T-helper 17 cell (primary cell): ENCODE results near the gene TMEM79. TPM values are rescaled to one million over a fixed set of nuclear protein-coding genes. Genes with fewer than 3 reads are reported as not detected.

ENCODE experiments used
- ATAC-seq: fragments of 150-1000 bp; cut with Tn5 transposase; 2 replicates; pipeline ENCODE4 v1.10.0; 2021; ENCODE audit warnings: mild to moderate bottlenecking, moderate library complexity
- DNase-seq, 3 donors: peaks; one replicate each; pipeline versions ENCODE4 v3.0.0 to v3.0.0-alpha.2; 2020 to 2021
- H3K9me3 ChIP-seq: one replicate; pipeline ENCODE4 v1.7.0; 2013; ENCODE audit warnings: low read length, mild to moderate bottlenecking; ENCODE audit not compliant: control insufficient read depth, poor library complexity, severe bottlenecking
- H3K27ac Mint-ChIP-seq: one replicate; pipeline ENCODE4 v1.8.0; 2022; ENCODE audit warnings: mild to moderate bottlenecking, moderate library complexity, mixed read lengths
- H3K27me3 Mint-ChIP-seq: one replicate; pipeline ENCODE4 v1.8.0; 2022; ENCODE audit warnings: mixed read lengths
- H3K36me3 Mint-ChIP-seq: one replicate; pipeline ENCODE4 v1.8.0; 2022; ENCODE audit warnings: low read depth, mixed read lengths
- H3K4me1 Mint-ChIP-seq: one replicate; pipeline ENCODE4 v1.8.0; 2022; ENCODE audit warnings: mild to moderate bottlenecking, mixed read lengths
- H3K4me3 Mint-ChIP-seq: one replicate; pipeline ENCODE4 v1.8.0; 2022; ENCODE audit warnings: mild to moderate bottlenecking, moderate library complexity, mixed read lengths
- total RNA-seq, 4 donors: library from RNA in 2 of 4; stranded (reverse) in 2 of 4; gene quantifications; one replicate each; pipeline ENCODE4 v1.2.3 and lab custom pipeline; 2022 to 2026

The TMEM79 gene, protein sequence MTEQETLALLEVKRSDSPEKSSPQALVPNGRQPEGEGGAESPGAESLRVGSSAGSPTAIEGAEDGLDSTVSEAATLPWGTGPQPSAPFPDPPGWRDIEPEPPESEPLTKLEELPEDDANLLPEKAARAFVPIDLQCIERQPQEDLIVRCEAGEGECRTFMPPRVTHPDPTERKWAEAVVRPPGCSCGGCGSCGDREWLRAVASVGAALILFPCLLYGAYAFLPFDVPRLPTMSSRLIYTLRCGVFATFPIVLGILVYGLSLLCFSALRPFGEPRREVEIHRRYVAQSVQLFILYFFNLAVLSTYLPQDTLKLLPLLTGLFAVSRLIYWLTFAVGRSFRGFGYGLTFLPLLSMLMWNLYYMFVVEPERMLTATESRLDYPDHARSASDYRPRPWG
- total RNA-seq (1 to 10 TPM; 3.2 to 3.5 TPM), total RNA-seq (lab: John Stamatoyannopoulos, UW) (4.2 to 10.4 reads per million in 2 donors)

DNA sequence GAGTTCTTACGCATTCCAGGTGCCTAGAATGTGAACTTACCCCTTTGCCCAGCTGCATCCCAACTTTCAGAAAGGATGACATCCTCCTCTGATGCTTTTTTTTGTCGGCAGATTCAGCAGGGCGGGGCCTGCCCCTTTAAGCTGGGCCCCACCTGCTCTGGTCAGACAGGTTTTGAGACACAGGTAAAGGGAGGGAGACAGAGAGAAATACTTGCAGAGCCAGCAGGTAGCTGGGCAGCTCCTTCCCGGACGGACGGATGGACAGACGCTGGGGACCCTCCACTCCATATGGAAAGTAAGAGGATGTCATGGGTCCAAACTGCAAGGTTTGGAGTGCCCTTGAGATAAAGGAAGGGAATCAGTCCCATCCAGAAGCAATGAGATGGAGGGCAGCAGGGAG is at the start of gene TMEM79:
Gene TMEM79 (plus strand): TSS at position 214 of the 400 bp plus-strand sequence. CDS start 902 bp downstream, outside the sequence.
- no peaks in the 10 kb centered on the region for H3K27me3 Mint-ChIP-seq
- no peaks in the 10 kb centered on the region for H3K36me3 Mint-ChIP-seq
- ATAC-seq (no peak), DNase-seq (no peak)
- no peaks in the 10 kb centered on the region for H3K9me3 ChIP-seq
- peaks cover 33% of the 10 kb centered on the region for H3K4me1 Mint-ChIP-seq
- peak within 1 kb of the TSS; percentile 96 for H3K27ac Mint-ChIP-seq
- peak within 1 kb of the TSS; percentile 98 for H3K4me3 Mint-ChIP-seq

DNA sequence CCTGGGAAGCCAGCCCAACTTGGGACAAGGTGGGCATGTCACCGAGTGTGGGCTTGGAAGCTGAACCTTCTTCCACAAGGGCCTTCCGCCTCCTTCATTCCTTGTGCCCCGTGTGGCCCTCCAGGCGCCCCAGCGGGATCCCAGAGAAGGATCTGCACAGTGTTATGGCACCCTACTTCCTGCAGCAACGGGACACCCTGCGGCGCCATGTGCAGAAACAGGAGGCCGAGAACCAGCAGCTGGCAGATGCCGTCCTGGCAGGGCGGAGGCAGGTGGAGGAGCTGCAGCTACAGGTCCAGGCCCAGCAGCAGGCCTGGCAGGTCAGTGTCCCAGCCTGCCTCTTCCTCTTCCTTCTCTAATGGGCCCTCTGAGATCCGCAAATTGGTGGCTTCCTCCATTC is 48.0 kb upstream of the TMEM79 start:
- DNase-seq (no peak), ATAC-seq (no peak)
- peaks cover 7% of the 10 kb centered on the region for H3K4me1 Mint-ChIP-seq
- no peaks in the 10 kb centered on the region for H3K27me3 Mint-ChIP-seq
- no peaks in the 10 kb centered on the region for H3K9me3 ChIP-seq
- H3K4me3 Mint-ChIP-seq, result no peak overlapping the region
- no peak overlapping the region for H3K27ac Mint-ChIP-seq
- peaks cover 8% of the 10 kb centered on the region for H3K36me3 Mint-ChIP-seq

- H3K27ac Mint-ChIP-seq, result no peak overlapping the region
- ATAC-seq (no peak), DNase-seq (no peak)
- H3K4me3 Mint-ChIP-seq, result no peak overlapping the region
- no peaks in the 10 kb centered on the region for H3K27me3 Mint-ChIP-seq
- no peaks in the 10 kb centered on the region for H3K9me3 ChIP-seq
- H3K36me3 Mint-ChIP-seq, result peaks cover 8% of the 10 kb centered on the region
- peaks cover 7% of the 10 kb centered on the region for H3K4me1 Mint-ChIP-seq
Measured at GRCh38 chr1:156238248-156238647, 45.9 kb upstream of the TMEM79 start.

DNA sequence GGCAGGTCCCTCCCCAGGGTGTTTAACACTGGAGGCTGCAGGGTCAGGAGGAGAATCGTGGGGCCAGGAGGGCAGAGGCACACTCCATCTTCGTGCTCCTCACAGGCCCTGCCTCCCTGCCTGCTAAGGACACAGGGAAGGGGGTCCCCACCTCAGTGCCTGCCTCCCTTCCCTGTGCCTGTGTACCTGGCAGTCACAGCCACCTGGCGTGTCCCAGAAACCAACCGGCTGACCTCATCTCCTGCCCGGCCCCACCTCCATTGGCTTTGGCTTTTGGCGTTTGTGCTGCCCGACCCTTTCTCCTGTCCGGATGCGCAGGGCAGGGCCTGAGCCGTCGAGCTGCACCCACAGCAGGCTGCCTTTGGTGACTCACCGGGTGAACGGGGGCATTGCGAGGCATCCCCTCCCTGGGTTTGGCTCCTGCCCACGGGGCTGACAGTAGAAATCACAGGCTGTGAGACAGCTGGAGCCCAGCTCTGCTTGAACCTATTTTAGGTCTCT is 42.8 kb upstream of the TMEM79 start:
- no peaks in the 10 kb centered on the region for H3K9me3 ChIP-seq
- Mint-ChIP-seq H3K36me3 (peaks cover 8% of the 10 kb centered on the region), H3K4me1 (peaks cover 18% of the 10 kb centered on the region), H3K27me3 (no peaks in the 10 kb centered on the region), H3K4me3 (no peak overlapping the region), H3K27ac (no peak overlapping the region)
- no peak for DNase-seq
- ATAC-seq, result no peak

DNA sequence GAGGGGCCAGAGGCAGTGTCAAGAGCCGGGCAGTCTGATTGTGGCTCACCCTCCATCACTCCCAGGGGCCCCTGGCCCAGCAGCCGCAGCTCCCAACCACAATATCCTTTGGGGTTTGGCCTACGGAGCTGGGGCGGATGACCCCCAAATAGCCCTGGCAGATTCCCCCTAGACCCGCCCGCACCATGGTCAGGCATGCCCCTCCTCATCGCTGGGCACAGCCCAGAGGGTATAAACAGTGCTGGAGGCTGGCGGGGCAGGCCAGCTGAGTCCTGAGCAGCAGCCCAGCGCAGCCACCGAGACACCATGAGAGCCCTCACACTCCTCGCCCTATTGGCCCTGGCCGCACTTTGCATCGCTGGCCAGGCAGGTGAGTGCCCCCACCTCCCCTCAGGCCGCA is 42.2 kb upstream of the TMEM79 start, which contains the start of gene BGLAP:
Gene BGLAP (plus strand): TSS at position 259 of the 400 bp plus-strand sequence. CDS start 48 bp downstream, at position 307.
- ATAC-seq (no peak), DNase-seq (no peak)
- peaks cover 7% of the 10 kb centered on the region for H3K36me3 Mint-ChIP-seq
- H3K4me1 Mint-ChIP-seq, result peaks cover 19% of the 10 kb centered on the region
- H3K27ac Mint-ChIP-seq, result peak within 1 kb of the TSS; percentile 27
- H3K27me3 Mint-ChIP-seq, result no peaks in the 10 kb centered on the region
- peak within 1 kb of the TSS; percentile 25 for H3K4me3 Mint-ChIP-seq
- H3K9me3 ChIP-seq, result no peaks in the 10 kb centered on the region

- Mint-ChIP-seq H3K27me3 (no peaks in the 10 kb centered on the region), H3K27ac (peak overlapping the region; percentile 27)
Measured at GRCh38 chr1:156242738-156243137, 41.4 kb upstream of the TMEM79 start.

GRCh38 chr1:156244126-156244525 is 40.0 kb upstream of the TMEM79 start:
- DNase-seq (no peak), ATAC-seq (no peak)
- Mint-ChIP-seq H3K36me3 (peaks cover 4% of the 10 kb centered on the region), H3K4me3 (peak overlapping the region; percentile 90), H3K27me3 (no peaks in the 10 kb centered on the region), H3K4me1 (peaks cover 19% of the 10 kb centered on the region), H3K27ac (no peak overlapping the region)
- no peaks in the 10 kb centered on the region for H3K9me3 ChIP-seq

More at GRCh38 chr1:156242738-156243137, 41.4 kb upstream of the TMEM79 start:
- no peaks in the 10 kb centered on the region for H3K9me3 ChIP-seq
- Mint-ChIP-seq H3K4me3 (peak overlapping the region; percentile 25), H3K36me3 (peaks cover 4% of the 10 kb centered on the region), H3K4me1 (peaks cover 19% of the 10 kb centered on the region)
- no peak for DNase-seq
- ATAC-seq, result no peak

- peaks cover 3% of the 10 kb centered on the region for H3K36me3 Mint-ChIP-seq
- no peak for ATAC-seq
Measured at GRCh38 chr1:156244712-156245111, 39.4 kb upstream of the TMEM79 start.

GRCh38 chr1:156245451-156246232 is 38.5 kb upstream of the TMEM79 start:
- ATAC-seq, result peak; percentile 71
- H3K27me3 Mint-ChIP-seq, result no peaks in the 10 kb centered on the region
- peaks cover 2% of the 10 kb centered on the region for H3K36me3 Mint-ChIP-seq
- peaks cover 16% of the 10 kb centered on the region for H3K4me1 Mint-ChIP-seq
- peak overlapping the region; percentile 90 for H3K4me3 Mint-ChIP-seq
- H3K27ac Mint-ChIP-seq, result peak overlapping the region; percentile 62
- DNase-seq, result peak in 1 of 3 donors; percentile 23
- no peaks in the 10 kb centered on the region for H3K9me3 ChIP-seq

More at GRCh38 chr1:156244712-156245111, 39.4 kb upstream of the TMEM79 start:
- DNase-seq, result no peak
- Mint-ChIP-seq H3K4me1 (peaks cover 19% of the 10 kb centered on the region), H3K27me3 (no peaks in the 10 kb centered on the region), H3K4me3 (peak overlapping the region; percentile 90), H3K27ac (peak overlapping the region; percentile 62)
- H3K9me3 ChIP-seq, result no peaks in the 10 kb centered on the region

DNA sequence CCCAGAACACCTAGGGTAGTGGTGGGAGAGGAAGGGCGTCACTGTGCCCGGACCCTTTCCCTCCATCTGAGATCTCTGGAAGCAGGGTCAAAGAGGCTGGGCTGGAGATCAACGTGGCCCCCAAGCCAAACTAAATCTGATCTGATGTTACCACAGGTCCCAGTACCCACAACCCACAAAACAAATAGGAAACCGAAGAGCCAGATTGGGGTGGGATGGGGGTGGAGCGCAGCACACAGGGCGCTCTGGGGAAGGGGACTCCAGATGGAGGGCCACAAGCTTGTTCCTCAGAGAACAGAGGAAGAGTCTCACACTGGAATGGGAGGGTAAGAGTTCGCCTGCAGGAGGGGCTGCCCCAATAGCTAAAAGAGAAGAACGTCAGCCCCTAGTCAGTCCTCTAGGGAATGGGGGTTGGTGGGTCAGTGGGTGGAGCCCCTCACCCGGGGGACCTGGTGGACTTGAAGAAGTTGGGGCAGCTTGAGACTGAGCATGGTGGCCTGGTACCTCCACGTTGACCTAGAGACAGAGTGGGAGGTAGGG is 37.8 kb upstream of the TMEM79 start:
- Mint-ChIP-seq H3K4me3 (peak overlapping the region; percentile 90), H3K4me1 (peaks cover 14% of the 10 kb centered on the region), H3K36me3 (peaks cover 2% of the 10 kb centered on the region), H3K27ac (no peak overlapping the region), H3K27me3 (no peaks in the 10 kb centered on the region)
- ATAC-seq (no peak), DNase-seq (no peak)
- H3K9me3 ChIP-seq, result no peaks in the 10 kb centered on the region

GRCh38 chr1:156246781-156247459 is 37.2 kb upstream of the TMEM79 start:
- ATAC-seq (no peak), DNase-seq (no peak)
- H3K4me3 Mint-ChIP-seq, result peak overlapping the region; percentile 90
- H3K36me3 Mint-ChIP-seq, result peaks cover 2% of the 10 kb centered on the region
- H3K27ac Mint-ChIP-seq, result peak overlapping the region; percentile 39
- H3K27me3 Mint-ChIP-seq, result no peaks in the 10 kb centered on the region
- H3K4me1 Mint-ChIP-seq, result peaks cover 16% of the 10 kb centered on the region
- H3K9me3 ChIP-seq, result no peaks in the 10 kb centered on the region

DNA sequence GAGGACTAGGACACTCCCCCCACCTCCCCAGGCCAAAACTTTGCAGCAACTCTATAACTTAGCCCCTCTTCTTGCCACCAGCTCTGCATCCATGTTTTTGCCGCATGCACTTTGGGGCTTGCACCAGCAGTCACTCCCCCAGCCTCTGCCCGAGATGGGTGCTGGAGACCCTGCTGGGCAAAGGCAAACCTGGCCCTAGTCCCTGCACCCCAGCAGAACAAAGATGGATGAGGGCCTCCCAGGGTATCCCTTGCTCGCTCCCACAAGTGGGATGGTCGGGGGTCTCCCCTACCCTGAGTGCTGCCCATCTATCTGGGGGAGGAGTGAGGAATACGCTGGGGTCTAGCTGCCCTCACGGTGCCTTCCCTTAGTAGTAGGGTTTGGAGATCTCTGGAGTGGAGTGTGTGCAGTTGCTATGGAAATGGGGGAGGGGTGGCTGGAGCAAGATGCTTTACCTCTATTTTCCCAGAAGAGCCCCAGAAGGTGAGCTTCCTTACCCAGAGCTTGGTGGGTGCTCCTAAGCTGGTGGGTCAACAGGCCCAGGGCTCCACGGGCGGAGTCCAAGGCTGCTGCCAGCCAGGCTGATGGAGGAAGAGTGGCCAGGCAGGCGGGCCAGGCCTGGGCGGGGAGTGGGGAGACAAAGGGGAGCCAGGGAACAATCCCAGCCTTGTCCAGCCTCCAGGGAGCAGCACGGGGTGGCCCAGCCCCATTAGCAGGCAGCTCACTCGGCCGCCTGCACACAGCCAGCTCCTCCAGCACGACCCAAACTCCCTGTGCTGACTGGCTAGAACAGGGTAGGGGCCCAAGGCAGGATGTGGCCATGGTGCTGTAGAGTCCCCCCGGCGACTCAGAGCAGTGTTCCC is 36.4 kb upstream of the TMEM79 start, which contains the start of gene PAQR6:
Gene PAQR6 (minus strand): TSS at position 597 of the 863 bp plus-strand sequence. CDS start 1,325 bp downstream, outside the sequence.
- Mint-ChIP-seq H3K4me3 (peak within 1 kb of the TSS; percentile 31), H3K4me1 (peaks cover 23% of the 10 kb centered on the region), H3K27ac (peak within 1 kb of the TSS; percentile 39), H3K36me3 (peaks cover 3% of the 10 kb centered on the region), H3K27me3 (no peaks in the 10 kb centered on the region)
- no peaks in the 10 kb centered on the region for H3K9me3 ChIP-seq
- ATAC-seq (no peak), DNase-seq (no peak)
